ENCODE data around the gene TENT5C. TPM values are rescaled to one million over a fixed set of nuclear protein-coding genes. Genes with fewer than 3 reads are reported as not detected.

The TENT5C gene
- total and polyA plus RNA-seq, 9 of the 15 experiments (the other 6 are each of a cell fraction or from before 2014, with no cell fraction given), result 1.8 to 7.7 (median 4.0) TPM

DNA sequence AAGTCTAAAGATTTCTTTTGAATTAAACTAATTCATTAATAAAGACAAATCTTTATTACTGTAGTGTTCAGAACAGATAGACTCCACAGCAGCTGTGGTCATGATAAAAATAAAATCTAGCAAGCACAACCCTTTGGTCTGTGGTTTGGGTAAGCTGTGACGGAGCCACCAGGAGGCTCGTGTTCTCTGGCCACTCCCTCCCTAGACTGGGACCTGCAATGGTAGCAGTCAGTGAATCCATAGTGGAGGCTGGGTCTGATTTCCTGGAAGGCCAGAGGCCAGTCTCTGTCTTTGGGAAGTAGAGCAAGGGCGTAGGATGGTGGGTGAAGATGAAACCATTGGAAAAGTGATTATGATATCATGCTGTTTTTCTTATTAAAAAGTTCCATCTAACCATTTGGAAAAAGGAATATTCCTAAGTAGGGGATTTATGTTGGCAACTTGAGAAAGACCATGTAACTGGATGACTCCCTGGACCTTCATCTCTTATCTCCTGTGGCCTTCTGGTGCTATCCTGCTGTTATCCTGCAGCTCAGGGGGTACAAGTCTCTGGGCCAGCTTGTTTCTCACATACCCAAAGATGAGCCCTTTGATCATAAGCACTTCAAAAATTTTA lies 39.0 kb downstream of the TENT5C start (continued):
- TF ChIP-seq, protein P1, sequence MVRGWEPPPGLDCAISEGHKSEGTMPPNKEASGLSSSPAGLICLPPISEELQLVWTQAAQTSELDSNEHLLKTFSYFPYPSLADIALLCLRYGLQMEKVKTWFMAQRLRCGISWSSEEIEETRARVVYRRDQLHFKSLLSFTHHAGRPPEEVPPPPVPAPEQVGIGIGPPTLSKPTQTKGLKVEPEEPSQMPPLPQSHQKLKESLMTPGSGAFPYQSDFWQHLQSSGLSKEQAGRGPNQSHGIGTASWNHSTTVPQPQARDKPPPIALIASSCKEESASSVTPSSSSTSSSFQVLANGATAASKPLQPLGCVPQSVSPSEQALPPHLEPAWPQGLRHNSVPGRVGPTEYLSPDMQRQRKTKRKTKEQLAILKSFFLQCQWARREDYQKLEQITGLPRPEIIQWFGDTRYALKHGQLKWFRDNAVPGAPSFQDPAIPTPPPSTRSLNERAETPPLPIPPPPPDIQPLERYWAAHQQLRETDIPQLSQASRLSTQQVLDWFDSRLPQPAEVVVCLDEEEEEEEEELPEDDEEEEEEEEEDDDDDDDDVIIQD (CRISPR knock-in tag; IDR thresholded peaks at IDR 0.05), result no peak
- TF ChIP-seq ARNT (IDR thresholded peaks at IDR 0.05) (peak in 1 of 2 experiments; percentile 67; a peak in 2 of 4 replicates), HMGN3 (IDR thresholded peaks at IDR 0.05; ENCODE audit: borderline replicate concordance, extremely low read depth, insufficient read length, low read depth, low read length) (peak; percentile 83), ZNF274 (IDR thresholded peaks at IDR 0.05; ENCODE audit: borderline replicate concordance, low read depth, low read length) (peak; percentile 62; the same call in 1 of the 2 replicates), ZNF24 (IDR thresholded peaks at IDR 0.05) (no peak), CHCHD3 (CRISPR knock-in tag; IDR thresholded peaks at IDR 0.05) (no peak), CBFA2T2 (conservative IDR thresholded peaks at IDR 0.05) (peak; percentile 92), ELF1 (tag; IDR thresholded peaks at IDR 0.05) (no peak), GTF2E2 (tag; IDR thresholded peaks at IDR 0.05) (no peak; the same call in 1 of the 2 replicates), ETV5 (CRISPR knock-in tag; IDR thresholded peaks at IDR 0.05; ENCODE audit: low read depth) (no peak), CSDE1 (IDR thresholded peaks at IDR 0.05) (no peak), ZNF766 (CRISPR knock-in tag; conservative IDR thresholded peaks at IDR 0.05) (peak; percentile 89), SMARCE1 (IDR thresholded peaks at IDR 0.05) (peak; percentile 89), SNRNP70 (optimal IDR thresholded peaks at IDR 0.05; ENCODE audit: low read depth, low read length) (no peak)
- TF ChIP-seq, protein P2, sequence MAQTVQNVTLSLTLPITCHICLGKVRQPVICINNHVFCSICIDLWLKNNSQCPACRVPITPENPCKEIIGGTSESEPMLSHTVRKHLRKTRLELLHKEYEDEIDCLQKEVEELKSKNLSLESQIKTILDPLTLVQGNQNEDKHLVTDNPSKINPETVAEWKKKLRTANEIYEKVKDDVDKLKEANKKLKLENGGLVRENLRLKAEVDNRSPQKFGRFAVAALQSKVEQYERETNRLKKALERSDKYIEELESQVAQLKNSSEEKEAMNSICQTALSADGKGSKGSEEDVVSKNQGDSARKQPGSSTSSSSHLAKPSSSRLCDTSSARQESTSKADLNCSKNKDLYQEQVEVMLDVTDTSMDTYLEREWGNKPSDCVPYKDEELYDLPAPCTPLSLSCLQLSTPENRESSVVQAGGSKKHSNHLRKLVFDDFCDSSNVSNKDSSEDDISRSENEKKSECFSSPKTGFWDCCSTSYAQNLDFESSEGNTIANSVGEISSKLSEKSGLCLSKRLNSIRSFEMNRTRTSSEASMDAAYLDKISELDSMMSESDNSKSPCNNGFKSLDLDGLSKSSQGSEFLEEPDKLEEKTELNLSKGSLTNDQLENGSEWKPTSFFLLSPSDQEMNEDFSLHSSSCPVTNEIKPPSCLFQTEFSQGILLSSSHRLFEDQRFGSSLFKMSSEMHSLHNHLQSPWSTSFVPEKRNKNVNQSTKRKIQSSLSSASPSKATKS (CRISPR knock-in tag; IDR thresholded peaks at IDR 0.05), result no peak
- TF ChIP-seq, protein P3, sequence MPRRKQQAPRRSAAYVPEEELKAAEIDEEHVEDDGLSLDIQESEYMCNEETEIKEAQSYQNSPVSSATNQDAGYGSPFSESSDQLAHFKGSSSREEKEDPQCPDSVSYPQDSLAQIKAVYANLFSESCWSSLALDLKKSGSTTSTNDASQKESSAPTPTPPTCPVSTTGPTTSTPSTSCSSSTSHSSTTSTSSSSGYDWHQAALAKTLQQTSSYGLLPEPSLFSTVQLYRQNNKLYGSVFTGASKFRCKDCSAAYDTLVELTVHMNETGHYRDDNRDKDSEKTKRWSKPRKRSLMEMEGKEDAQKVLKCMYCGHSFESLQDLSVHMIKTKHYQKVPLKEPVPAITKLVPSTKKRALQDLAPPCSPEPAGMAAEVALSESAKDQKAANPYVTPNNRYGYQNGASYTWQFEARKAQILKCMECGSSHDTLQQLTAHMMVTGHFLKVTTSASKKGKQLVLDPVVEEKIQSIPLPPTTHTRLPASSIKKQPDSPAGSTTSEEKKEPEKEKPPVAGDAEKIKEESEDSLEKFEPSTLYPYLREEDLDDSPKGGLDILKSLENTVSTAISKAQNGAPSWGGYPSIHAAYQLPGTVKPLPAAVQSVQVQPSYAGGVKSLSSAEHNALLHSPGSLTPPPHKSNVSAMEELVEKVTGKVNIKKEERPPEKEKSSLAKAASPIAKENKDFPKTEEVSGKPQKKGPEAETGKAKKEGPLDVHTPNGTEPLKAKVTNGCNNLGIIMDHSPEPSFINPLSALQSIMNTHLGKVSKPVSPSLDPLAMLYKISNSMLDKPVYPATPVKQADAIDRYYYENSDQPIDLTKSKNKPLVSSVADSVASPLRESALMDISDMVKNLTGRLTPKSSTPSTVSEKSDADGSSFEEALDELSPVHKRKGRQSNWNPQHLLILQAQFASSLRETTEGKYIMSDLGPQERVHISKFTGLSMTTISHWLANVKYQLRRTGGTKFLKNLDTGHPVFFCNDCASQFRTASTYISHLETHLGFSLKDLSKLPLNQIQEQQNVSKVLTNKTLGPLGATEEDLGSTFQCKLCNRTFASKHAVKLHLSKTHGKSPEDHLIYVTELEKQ (CRISPR knock-in tag; IDR thresholded peaks at IDR 0.05), result no peak
- TF ChIP-seq, protein P4, sequence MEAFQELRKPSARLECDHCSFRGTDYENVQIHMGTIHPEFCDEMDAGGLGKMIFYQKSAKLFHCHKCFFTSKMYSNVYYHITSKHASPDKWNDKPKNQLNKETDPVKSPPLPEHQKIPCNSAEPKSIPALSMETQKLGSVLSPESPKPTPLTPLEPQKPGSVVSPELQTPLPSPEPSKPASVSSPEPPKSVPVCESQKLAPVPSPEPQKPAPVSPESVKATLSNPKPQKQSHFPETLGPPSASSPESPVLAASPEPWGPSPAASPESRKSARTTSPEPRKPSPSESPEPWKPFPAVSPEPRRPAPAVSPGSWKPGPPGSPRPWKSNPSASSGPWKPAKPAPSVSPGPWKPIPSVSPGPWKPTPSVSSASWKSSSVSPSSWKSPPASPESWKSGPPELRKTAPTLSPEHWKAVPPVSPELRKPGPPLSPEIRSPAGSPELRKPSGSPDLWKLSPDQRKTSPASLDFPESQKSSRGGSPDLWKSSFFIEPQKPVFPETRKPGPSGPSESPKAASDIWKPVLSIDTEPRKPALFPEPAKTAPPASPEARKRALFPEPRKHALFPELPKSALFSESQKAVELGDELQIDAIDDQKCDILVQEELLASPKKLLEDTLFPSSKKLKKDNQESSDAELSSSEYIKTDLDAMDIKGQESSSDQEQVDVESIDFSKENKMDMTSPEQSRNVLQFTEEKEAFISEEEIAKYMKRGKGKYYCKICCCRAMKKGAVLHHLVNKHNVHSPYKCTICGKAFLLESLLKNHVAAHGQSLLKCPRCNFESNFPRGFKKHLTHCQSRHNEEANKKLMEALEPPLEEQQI (IDR thresholded peaks at IDR 0.05), result peak; percentile 62; the same call in 1 of the 2 replicates
- TF ChIP-seq, protein P5, sequence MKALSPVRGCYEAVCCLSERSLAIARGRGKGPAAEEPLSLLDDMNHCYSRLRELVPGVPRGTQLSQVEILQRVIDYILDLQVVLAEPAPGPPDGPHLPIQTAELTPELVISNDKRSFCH (CRISPR knock-in tag; IDR thresholded peaks at IDR 0.05), result no peak
- TF ChIP-seq, protein P5 (tag; IDR thresholded peaks at IDR 0.05), result no peak

Measured in K562 (cell line).